Fibroblast of lung (primary cell): ENCODE data around the gene ZBP1.

Source experiments
- EZH2 ChIP-seq: IDR thresholded peaks from 2 replicates; pipeline ENCODE4 v1.5.1; 2012; ENCODE audit warnings: low read length, control low read depth, mild to moderate bottlenecking; ENCODE audit errors: missing control alignments
- TF ChIP-seq, protein P1 (sequence below), 2 donors: IDR thresholded peaks in 1 of 2; conservative IDR thresholded peaks in 1 of 2; 1 replicate in 1 of 2; 2 replicates in 1 of 2; pipeline ENCODE4 v1.5.1; 2011 to 2012; ENCODE audit warnings: low read length in 2 of 2, control low read depth in 1 of 2, inconsistent platforms in 1 of 2, low read depth in 1 of 2, mild to moderate bottlenecking in 1 of 2

DNA sequence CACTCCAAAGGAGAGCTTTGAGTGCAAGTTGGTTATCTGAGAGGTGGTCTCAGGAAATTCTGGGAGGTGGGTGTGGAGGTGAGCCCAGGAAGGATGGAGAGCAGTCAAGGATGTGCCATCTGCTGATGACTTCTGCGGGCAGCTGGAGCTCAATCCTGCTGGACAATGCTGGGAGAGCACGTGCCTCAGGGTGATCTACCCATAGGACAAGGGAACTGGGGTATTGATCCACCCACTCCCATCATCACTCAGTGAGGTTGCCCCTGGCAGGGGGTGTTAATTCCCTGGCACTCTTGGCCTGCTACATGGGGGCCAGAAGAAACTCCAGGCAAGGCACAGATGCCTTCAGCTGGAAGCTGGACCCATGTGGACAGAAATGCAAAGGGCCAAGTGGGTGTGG, 7.1 kb upstream of the ZBP1 start:
- TF ChIP-seq, protein P1, sequence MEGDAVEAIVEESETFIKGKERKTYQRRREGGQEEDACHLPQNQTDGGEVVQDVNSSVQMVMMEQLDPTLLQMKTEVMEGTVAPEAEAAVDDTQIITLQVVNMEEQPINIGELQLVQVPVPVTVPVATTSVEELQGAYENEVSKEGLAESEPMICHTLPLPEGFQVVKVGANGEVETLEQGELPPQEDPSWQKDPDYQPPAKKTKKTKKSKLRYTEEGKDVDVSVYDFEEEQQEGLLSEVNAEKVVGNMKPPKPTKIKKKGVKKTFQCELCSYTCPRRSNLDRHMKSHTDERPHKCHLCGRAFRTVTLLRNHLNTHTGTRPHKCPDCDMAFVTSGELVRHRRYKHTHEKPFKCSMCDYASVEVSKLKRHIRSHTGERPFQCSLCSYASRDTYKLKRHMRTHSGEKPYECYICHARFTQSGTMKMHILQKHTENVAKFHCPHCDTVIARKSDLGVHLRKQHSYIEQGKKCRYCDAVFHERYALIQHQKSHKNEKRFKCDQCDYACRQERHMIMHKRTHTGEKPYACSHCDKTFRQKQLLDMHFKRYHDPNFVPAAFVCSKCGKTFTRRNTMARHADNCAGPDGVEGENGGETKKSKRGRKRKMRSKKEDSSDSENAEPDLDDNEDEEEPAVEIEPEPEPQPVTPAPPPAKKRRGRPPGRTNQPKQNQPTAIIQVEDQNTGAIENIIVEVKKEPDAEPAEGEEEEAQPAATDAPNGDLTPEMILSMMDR (conservative IDR thresholded peaks at IDR 0.05 in 1 of 2, IDR thresholded peaks at IDR 0.05 in 1 of 2; ENCODE audit: low read depth in 1 of 2, low read length in 2 of 2), result no peak
- TF ChIP-seq EZH2, result no peak
